OCI-LY3 (cell line): Measurements from ENCODE around the gene IL18R1.

Source experiments
- H2AFZ ChIP-seq: fragments of 200-600, 300-600 bp; shearing (Covaris generic); 2 replicates; pipeline ENCODE4 v1.6.0; 2014; ENCODE audit warnings: antibody characterized with exemption, low read depth, low read length
- H3K27ac ChIP-seq: fragments of 200-600, 300-600 bp; sonication (generic); 2 replicates; pipeline ENCODE4 v1.5.1; 2014; ENCODE audit warnings: mild to moderate bottlenecking, low read length, moderate library complexity, mixed read lengths
- H3K27me3 ChIP-seq: fragments of 200-600, 300-600 bp; sonication (generic); 2 replicates; pipeline ENCODE4 v1.6.1; 2014; ENCODE audit warnings: low read depth, low read length, mixed read lengths
- H3K36me3 ChIP-seq: fragments of 200-600, 300-600 bp; sonication (generic); replicated peaks from 2 replicates; pipeline ENCODE3; 2014; ENCODE audit warnings: low read depth, low read length, mixed read lengths
- H3K4me1 ChIP-seq: fragments of 300-600, 200-600 bp; sonication (generic); 2 replicates; pipeline ENCODE4 v1.6.1; 2014; ENCODE audit warnings: low read length, mixed read lengths
- H3K4me2 ChIP-seq: fragments of 200-600, 300-600 bp; sonication (generic); 2 replicates; pipeline ENCODE4 v1.6.1; 2014; ENCODE audit warnings: low read length, mixed read lengths
- H3K4me3 ChIP-seq: fragments of 300-600, 200-600 bp; sonication (generic); 2 replicates; pipeline ENCODE4 v1.5.1; 2014; ENCODE audit warnings: antibody characterized with exemption, mild to moderate bottlenecking, low read length, moderate library complexity
- H3K79me2 ChIP-seq: fragments of 300-600, 200-600 bp; shearing (Covaris generic); 2 replicates; pipeline ENCODE4 v1.6.1; 2014; ENCODE audit warnings: mild to moderate bottlenecking, low read length, mixed read lengths
- H3K9ac ChIP-seq: fragments of 300-600, 200-600 bp; shearing (Covaris generic); 2 replicates; pipeline ENCODE4 v1.6.0; 2014; ENCODE audit warnings: mild to moderate bottlenecking, low read length, moderate library complexity
- H3K9me3 ChIP-seq: fragments of 200-600, 300-600 bp; shearing (Covaris generic); 2 replicates; pipeline ENCODE4 v1.6.1; 2014; ENCODE audit warnings: low read length, mixed read lengths; ENCODE audit not compliant: insufficient read depth
- H4K20me1 ChIP-seq: fragments of 200-600, 300-600 bp; sonication (generic); 2 replicates; pipeline ENCODE4 v1.6.1; 2016; ENCODE audit warnings: low read length, mixed read lengths; ENCODE audit not compliant: insufficient read depth
- CTCF ChIP-seq: fragments of 200-600, 300-600 bp; sonication (generic); IDR thresholded peaks from 2 replicates; pipeline ENCODE4 v1.5.1; 2014; ENCODE audit warnings: antibody characterized with exemption, low read length, low read depth
- EZH2phosphoT487 ChIP-seq: fragments of 200-600 bp; shearing (Covaris generic); IDR thresholded peaks from 2 replicates; pipeline ENCODE4 v1.6.1; 2018; ENCODE audit warnings: antibody characterized with exemption, mixed run types, low read depth

The IL18R1 gene

GRCh38 chr2:102424754-102425153 is 69.2 kb downstream of the IL18R1 start:
- Histone ChIP-seq H4K20me1 (no peaks in the 10 kb centered on the region), H3K27ac (peak overlapping the region; percentile 82), H3K4me1 (peaks cover 51% of the 10 kb centered on the region), H3K9ac (peak overlapping the region; percentile 14; the same call in 1 of the 2 replicates), H3K4me2 (peak overlapping the region; percentile 79), H2AFZ (no peak overlapping the region), H3K79me2 (no peaks in the 10 kb centered on the region), H3K9me3 (no peaks in the 10 kb centered on the region), H3K4me3 (peak overlapping the region; percentile 45), H3K36me3 (no peaks in the 10 kb centered on the region), H3K27me3 (no peaks in the 10 kb centered on the region)
- TF ChIP-seq CTCF (no peak), EZH2phosphoT487 (no peak)

- Histone ChIP-seq H3K4me1 (peaks cover 54% of the 10 kb centered on the region), H3K9me3 (0 out of 2 replicates have a peak, but pooled peaks cover 2% of the 10 kb centered on the region), H3K36me3 (no peaks in the 10 kb centered on the region), H3K27ac (peak overlapping the region; percentile 82), H3K4me3 (peak overlapping the region; percentile 45), H4K20me1 (no peaks in the 10 kb centered on the region), H3K9ac (peak overlapping the region; percentile 14; the same call in 1 of the 2 replicates), H3K79me2 (no peaks in the 10 kb centered on the region), H3K27me3 (no peaks in the 10 kb centered on the region), H2AFZ (0 out of 2 replicates have a peak overlapping the region, but pooled peaks have one; percentile 23), H3K4me2 (peak overlapping the region; percentile 79)
- TF ChIP-seq CTCF (no peak), EZH2phosphoT487 (no peak)
Measured at GRCh38 chr2:102425441-102426132, 70.0 kb downstream of the IL18R1 start.

GRCh38 chr2:102427249-102427648 is 71.7 kb downstream of the IL18R1 start:
- Histone ChIP-seq H3K79me2 (no peaks in the 10 kb centered on the region), H4K20me1 (no peaks in the 10 kb centered on the region), H3K36me3 (no peaks in the 10 kb centered on the region), H3K9me3 (0 out of 2 replicates have a peak, but pooled peaks cover 2% of the 10 kb centered on the region), H3K27ac (no peak overlapping the region), H3K4me1 (peaks cover 54% of the 10 kb centered on the region), H3K4me2 (no peak overlapping the region), H2AFZ (no peak overlapping the region), H3K4me3 (no peak overlapping the region), H3K27me3 (no peaks in the 10 kb centered on the region), H3K9ac (no peak overlapping the region)
- TF ChIP-seq CTCF (no peak), EZH2phosphoT487 (no peak)

GRCh38 chr2:102428573-102428972 is 73.0 kb downstream of the IL18R1 start:
- H3K9ac ChIP-seq: no peak overlapping the region
- H3K79me2 ChIP-seq: no peaks in the 10 kb centered on the region
- TF ChIP-seq EZH2phosphoT487 (no peak), CTCF (no peak)
- no peak overlapping the region for H3K27ac ChIP-seq
- no peak overlapping the region for H3K4me2 ChIP-seq
- no peak overlapping the region for H3K4me3 ChIP-seq
- H3K9me3 ChIP-seq: 0 out of 2 replicates have a peak, but pooled peaks cover 2% of the 10 kb centered on the region
- no peaks in the 10 kb centered on the region for H4K20me1 ChIP-seq
- peaks cover 41% of the 10 kb centered on the region for H3K4me1 ChIP-seq
- no peaks in the 10 kb centered on the region for H3K36me3 ChIP-seq
- H3K27me3 ChIP-seq: no peaks in the 10 kb centered on the region
- no peak overlapping the region for H2AFZ ChIP-seq
